Measurements from ENCODE around the gene LTB. TPM values are rescaled to one million over a fixed set of nuclear protein-coding genes. Genes with fewer than 3 reads are reported as not detected.
A peak's percentile ranks its signal among the peaks of the same experiment; 100 is the strongest.

The LTB gene
- total and polyA plus RNA-seq, 9 of the 15 experiments (the other 6 are each of a cell fraction or from before 2014, with no cell fraction given), result 0.07 to 0.51 TPM; not detected in 7

DNA sequence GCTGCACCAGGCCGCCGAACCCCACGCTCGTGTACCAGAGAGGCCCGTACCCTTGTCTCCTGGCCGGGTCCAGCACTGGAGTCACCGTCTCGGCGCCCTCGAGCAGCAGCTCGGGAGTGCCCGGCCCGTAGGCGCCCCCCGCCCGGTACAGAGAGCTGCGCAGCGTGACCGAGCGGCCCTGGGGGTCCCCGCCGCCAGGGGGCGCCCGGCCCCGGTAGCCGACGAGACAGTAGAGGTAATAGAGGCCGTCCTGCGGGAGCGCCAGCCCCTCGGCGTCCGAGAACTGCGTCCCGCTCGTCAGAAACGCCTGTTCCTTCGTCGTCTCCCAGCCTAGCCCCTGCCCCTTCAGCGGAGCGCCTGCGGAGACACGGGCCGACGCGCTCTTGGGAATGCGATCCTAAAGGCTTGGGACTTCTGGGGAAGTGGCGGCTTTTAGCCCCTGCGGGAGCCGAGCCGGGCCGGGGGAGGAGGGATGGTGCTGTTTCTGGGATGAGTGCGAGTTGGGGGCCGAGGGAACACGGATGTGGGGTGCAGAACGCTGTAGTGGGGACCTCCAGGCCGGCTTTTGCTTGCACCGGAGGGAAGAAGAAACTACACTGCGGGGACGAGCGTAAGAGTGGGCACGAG lies 1.3 kb downstream of the LTB start (continued):
- TF ChIP-seq TEAD1 (CRISPR knock-in tag; IDR thresholded peaks at IDR 0.05), result peak; percentile 63 to 71; a peak in 3 of 4 replicates
- TF ChIP-seq, protein P1, sequence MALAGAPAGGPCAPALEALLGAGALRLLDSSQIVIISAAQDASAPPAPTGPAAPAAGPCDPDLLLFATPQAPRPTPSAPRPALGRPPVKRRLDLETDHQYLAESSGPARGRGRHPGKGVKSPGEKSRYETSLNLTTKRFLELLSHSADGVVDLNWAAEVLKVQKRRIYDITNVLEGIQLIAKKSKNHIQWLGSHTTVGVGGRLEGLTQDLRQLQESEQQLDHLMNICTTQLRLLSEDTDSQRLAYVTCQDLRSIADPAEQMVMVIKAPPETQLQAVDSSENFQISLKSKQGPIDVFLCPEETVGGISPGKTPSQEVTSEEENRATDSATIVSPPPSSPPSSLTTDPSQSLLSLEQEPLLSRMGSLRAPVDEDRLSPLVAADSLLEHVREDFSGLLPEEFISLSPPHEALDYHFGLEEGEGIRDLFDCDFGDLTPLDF (CRISPR knock-in tag; IDR thresholded peaks at IDR 0.05), result peak; percentile 70; the same call in 1 of the 2 replicates
- TF ChIP-seq SRSF3 (IDR thresholded peaks at IDR 0.05; ENCODE audit: insufficient read depth, low read length), result no peak
- TF ChIP-seq, protein P2, sequence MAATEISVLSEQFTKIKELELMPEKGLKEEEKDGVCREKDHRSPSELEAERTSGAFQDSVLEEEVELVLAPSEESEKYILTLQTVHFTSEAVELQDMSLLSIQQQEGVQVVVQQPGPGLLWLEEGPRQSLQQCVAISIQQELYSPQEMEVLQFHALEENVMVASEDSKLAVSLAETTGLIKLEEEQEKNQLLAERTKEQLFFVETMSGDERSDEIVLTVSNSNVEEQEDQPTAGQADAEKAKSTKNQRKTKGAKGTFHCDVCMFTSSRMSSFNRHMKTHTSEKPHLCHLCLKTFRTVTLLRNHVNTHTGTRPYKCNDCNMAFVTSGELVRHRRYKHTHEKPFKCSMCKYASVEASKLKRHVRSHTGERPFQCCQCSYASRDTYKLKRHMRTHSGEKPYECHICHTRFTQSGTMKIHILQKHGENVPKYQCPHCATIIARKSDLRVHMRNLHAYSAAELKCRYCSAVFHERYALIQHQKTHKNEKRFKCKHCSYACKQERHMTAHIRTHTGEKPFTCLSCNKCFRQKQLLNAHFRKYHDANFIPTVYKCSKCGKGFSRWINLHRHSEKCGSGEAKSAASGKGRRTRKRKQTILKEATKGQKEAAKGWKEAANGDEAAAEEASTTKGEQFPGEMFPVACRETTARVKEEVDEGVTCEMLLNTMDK (IDR thresholded peaks at IDR 0.05; ENCODE audit: borderline replicate concordance, insufficient read depth, low read depth, low read length, poor library complexity, severe bottlenecking), result peak; percentile 94
- TF ChIP-seq, protein P3, sequence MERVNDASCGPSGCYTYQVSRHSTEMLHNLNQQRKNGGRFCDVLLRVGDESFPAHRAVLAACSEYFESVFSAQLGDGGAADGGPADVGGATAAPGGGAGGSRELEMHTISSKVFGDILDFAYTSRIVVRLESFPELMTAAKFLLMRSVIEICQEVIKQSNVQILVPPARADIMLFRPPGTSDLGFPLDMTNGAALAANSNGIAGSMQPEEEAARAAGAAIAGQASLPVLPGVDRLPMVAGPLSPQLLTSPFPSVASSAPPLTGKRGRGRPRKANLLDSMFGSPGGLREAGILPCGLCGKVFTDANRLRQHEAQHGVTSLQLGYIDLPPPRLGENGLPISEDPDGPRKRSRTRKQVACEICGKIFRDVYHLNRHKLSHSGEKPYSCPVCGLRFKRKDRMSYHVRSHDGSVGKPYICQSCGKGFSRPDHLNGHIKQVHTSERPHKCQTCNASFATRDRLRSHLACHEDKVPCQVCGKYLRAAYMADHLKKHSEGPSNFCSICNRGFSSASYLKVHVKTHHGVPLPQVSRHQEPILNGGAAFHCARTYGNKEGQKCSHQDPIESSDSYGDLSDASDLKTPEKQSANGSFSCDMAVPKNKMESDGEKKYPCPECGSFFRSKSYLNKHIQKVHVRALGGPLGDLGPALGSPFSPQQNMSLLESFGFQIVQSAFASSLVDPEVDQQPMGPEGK (CRISPR knock-in tag; IDR thresholded peaks at IDR 0.05; ENCODE audit: borderline replicate concordance), result no peak
- TF ChIP-seq, protein P4, sequence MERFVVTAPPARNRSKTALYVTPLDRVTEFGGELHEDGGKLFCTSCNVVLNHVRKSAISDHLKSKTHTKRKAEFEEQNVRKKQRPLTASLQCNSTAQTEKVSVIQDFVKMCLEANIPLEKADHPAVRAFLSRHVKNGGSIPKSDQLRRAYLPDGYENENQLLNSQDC (CRISPR knock-in tag; IDR thresholded peaks at IDR 0.05), result no peak
- TF ChIP-seq HNRNPLL (IDR thresholded peaks at IDR 0.05; ENCODE audit: low read depth, low read length, poor library complexity, severe bottlenecking), result peak; percentile 93
- TF ChIP-seq, protein P5, sequence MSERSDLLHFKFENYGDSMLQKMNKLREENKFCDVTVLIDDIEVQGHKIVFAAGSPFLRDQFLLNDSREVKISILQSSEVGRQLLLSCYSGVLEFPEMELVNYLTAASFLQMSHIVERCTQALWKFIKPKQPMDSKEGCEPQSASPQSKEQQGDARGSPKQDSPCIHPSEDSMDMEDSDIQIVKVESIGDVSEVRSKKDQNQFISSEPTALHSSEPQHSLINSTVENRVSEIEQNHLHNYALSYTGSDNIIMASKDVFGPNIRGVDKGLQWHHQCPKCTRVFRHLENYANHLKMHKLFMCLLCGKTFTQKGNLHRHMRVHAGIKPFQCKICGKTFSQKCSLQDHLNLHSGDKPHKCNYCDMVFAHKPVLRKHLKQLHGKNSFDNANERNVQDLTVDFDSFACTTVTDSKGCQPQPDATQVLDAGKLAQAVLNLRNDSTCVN (CRISPR knock-in tag; IDR thresholded peaks at IDR 0.05), result no peak
- TF ChIP-seq, protein P6, sequence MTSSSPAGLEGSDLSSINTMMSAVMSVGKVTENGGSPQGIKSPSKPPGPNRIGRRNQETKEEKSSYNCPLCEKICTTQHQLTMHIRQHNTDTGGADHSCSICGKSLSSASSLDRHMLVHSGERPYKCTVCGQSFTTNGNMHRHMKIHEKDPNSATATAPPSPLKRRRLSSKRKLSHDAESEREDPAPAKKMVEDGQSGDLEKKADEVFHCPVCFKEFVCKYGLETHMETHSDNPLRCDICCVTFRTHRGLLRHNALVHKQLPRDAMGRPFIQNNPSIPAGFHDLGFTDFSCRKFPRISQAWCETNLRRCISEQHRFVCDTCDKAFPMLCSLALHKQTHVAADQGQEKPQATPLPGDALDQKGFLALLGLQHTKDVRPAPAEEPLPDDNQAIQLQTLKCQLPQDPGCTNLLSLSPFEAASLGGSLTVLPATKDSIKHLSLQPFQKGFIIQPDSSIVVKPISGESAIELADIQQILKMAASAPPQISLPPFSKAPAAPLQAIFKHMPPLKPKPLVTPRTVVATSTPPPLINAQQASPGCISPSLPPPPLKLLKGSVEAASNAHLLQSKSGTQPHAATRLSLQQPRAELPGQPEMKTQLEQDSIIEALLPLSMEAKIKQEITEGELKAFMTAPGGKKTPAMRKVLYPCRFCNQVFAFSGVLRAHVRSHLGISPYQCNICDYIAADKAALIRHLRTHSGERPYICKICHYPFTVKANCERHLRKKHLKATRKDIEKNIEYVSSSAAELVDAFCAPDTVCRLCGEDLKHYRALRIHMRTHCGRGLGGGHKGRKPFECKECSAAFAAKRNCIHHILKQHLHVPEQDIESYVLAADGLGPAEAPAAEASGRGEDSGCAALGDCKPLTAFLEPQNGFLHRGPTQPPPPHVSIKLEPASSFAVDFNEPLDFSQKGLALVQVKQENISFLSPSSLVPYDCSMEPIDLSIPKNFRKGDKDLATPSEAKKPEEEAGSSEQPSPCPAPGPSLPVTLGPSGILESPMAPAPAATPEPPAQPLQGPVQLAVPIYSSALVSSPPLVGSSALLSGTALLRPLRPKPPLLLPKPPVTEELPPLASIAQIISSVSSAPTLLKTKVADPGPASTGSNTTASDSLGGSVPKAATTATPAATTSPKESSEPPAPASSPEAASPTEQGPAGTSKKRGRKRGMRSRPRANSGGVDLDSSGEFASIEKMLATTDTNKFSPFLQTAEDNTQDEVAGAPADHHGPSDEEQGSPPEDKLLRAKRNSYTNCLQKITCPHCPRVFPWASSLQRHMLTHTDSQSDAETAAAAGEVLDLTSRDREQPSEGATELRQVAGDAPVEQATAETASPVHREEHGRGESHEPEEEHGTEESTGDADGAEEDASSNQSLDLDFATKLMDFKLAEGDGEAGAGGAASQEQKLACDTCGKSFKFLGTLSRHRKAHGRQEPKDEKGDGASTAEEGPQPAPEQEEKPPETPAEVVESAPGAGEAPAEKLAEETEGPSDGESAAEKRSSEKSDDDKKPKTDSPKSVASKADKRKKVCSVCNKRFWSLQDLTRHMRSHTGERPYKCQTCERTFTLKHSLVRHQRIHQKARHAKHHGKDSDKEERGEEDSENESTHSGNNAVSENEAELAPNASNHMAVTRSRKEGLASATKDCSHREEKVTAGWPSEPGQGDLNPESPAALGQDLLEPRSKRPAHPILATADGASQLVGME (CRISPR knock-in tag; IDR thresholded peaks at IDR 0.05), result no peak; the same call in 1 of the 2 replicates
- TF ChIP-seq KLF16 (IDR thresholded peaks at IDR 0.05), result peak; percentile 39
- TF ChIP-seq, protein P7, sequence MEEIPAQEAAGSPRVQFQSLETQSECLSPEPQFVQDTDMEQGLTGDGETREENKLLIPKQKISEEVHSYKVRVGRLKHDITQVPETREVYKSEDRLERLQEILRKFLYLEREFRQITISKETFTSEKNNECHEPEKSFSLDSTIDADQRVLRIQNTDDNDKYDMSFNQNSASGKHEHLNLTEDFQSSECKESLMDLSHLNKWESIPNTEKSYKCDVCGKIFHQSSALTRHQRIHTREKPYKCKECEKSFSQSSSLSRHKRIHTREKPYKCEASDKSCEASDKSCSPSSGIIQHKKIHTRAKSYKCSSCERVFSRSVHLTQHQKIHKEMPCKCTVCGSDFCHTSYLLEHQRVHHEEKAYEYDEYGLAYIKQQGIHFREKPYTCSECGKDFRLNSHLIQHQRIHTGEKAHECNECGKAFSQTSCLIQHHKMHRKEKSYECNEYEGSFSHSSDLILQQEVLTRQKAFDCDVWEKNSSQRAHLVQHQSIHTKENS (CRISPR knock-in tag; IDR thresholded peaks at IDR 0.05), result no peak

Data from K562 (cell line).